ENCODE results near the gene CHCHD1.

- no peak for TF ChIP-seq POLR2AphosphoS5 (IDR thresholded peaks at IDR 0.05)
- TF ChIP-seq EP300 (IDR thresholded peaks at IDR 0.05; ENCODE audit: low read depth) = no peak
- TF ChIP-seq, protein P1, sequence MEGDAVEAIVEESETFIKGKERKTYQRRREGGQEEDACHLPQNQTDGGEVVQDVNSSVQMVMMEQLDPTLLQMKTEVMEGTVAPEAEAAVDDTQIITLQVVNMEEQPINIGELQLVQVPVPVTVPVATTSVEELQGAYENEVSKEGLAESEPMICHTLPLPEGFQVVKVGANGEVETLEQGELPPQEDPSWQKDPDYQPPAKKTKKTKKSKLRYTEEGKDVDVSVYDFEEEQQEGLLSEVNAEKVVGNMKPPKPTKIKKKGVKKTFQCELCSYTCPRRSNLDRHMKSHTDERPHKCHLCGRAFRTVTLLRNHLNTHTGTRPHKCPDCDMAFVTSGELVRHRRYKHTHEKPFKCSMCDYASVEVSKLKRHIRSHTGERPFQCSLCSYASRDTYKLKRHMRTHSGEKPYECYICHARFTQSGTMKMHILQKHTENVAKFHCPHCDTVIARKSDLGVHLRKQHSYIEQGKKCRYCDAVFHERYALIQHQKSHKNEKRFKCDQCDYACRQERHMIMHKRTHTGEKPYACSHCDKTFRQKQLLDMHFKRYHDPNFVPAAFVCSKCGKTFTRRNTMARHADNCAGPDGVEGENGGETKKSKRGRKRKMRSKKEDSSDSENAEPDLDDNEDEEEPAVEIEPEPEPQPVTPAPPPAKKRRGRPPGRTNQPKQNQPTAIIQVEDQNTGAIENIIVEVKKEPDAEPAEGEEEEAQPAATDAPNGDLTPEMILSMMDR (IDR thresholded peaks at IDR 0.05) = no peak
- TF ChIP-seq POLR2A (IDR thresholded peaks at IDR 0.05) = no peak
Observed at GRCh38 chr10:73818402-73818801, 36.6 kb downstream of the CHCHD1 start.
